AG10803 (cell line): Measurements from ENCODE around the gene DPF3.

Experiments
- DNase-seq: peaks from one replicate; pipeline ENCODE4 v3.0.0; 2010; ENCODE audit warnings: low read depth
- H3K4me3 ChIP-seq: 2 replicates; pipeline ENCODE4 v1.5.1; 2011; ENCODE audit warnings: mild to moderate bottlenecking, low read length, control low read depth
- CTCF ChIP-seq: conservative IDR thresholded peaks from 2 replicates; pipeline ENCODE4 v1.5.1; 2011; ENCODE audit warnings: mild to moderate bottlenecking, low read length, control low read depth, inconsistent platforms

Gene DPF3

GRCh38 chr14:72758993-72759392 lies 134.9 kb downstream of the DPF3 start:
- H3K4me3 ChIP-seq: no peak overlapping the region
- no peak for DNase-seq
- no peak for TF ChIP-seq CTCF

- DNase-seq: no peak
- no peak for TF ChIP-seq CTCF
These were observed 135.5 kb downstream of the DPF3 start for GRCh38 chr14:72758420-72758819.

GRCh38 chr14:72756967-72757366 lies 136.9 kb downstream of the DPF3 start:
- H3K4me3 ChIP-seq: no peak overlapping the region
- no peak for TF ChIP-seq CTCF
- DNase-seq: no peak

More at GRCh38 chr14:72758420-72758819, 135.5 kb downstream of the DPF3 start:
- H3K4me3 ChIP-seq: no peak overlapping the region

- H3K4me3 ChIP-seq: no peak overlapping the region
- DNase-seq: peak; percentile 50
- TF ChIP-seq CTCF: no peak
These were observed 138.1 kb downstream of the DPF3 start for GRCh38 chr14:72755766-72756165.

- no peak overlapping the region for H3K4me3 ChIP-seq
- DNase-seq: no peak
- no peak for TF ChIP-seq CTCF
These were observed 139.0 kb downstream of the DPF3 start for GRCh38 chr14:72754949-72755348.

- H3K4me3 ChIP-seq: no peak overlapping the region
- no peak for DNase-seq
- TF ChIP-seq CTCF: no peak
These were observed 140.0 kb downstream of the DPF3 start for GRCh38 chr14:72753879-72754400.

- TF ChIP-seq CTCF: no peak
- no peak for DNase-seq
- no peak overlapping the region for H3K4me3 ChIP-seq
These were observed 140.7 kb downstream of the DPF3 start for GRCh38 chr14:72753044-72753710.
